Endodermal cell (in vitro differentiated cells): ENCODE results near the gene SLC25A21. TPM values are rescaled to one million over a fixed set of nuclear protein-coding genes. Genes with fewer than 3 reads are reported as not detected.

Experiments
- DNase-seq: peaks from one replicate; pipeline ENCODE4 v3.0.0-alpha.2; 2017
- H3K27ac ChIP-seq: 2 replicates; pipeline ENCODE4 v1.5.1; 2013; ENCODE audit warnings: mild to moderate bottlenecking, low read depth, low read length, moderate library complexity
- H3K27me3 ChIP-seq: 2 replicates; pipeline ENCODE4 v1.6.1; 2013; ENCODE audit warnings: mild to moderate bottlenecking, low read length, moderate library complexity; ENCODE audit not compliant: insufficient read depth, control insufficient read depth, poor library complexity, severe bottlenecking
- H3K36me3 ChIP-seq: 2 replicates; pipeline ENCODE4 v1.7.0; 2013; ENCODE audit warnings: mild to moderate bottlenecking, low read length, moderate library complexity; ENCODE audit not compliant: control insufficient read depth, insufficient read depth
- H3K4me1 ChIP-seq: one replicate; pipeline ENCODE4 v1.7.0; 2013; ENCODE audit warnings: low read length; ENCODE audit not compliant: control insufficient read depth, insufficient read depth
- H3K4me3 ChIP-seq: 2 replicates; pipeline ENCODE4 v1.5.1; 2013; ENCODE audit warnings: mild to moderate bottlenecking, low read length, moderate library complexity
- H3K9ac ChIP-seq: 2 replicates; pipeline ENCODE4 v1.6.1; 2013; ENCODE audit warnings: mild to moderate bottlenecking, low read length, moderate library complexity; ENCODE audit not compliant: poor library complexity, severe bottlenecking; ENCODE audit errors: extremely low read depth
- H3K9me3 ChIP-seq: 2 replicates; pipeline ENCODE4 v1.6.1; 2013; ENCODE audit warnings: mild to moderate bottlenecking, low read length, moderate library complexity; ENCODE audit not compliant: control insufficient read depth
- H3K27ac Mint-ChIP-seq: 2 replicates; pipeline ENCODE4 v1.8.0; 2020; ENCODE audit warnings: mixed read lengths
- H3K27me3 Mint-ChIP-seq: 2 replicates; pipeline ENCODE4 v1.8.0; 2021; ENCODE audit warnings: mild to moderate bottlenecking, mixed read lengths; ENCODE audit not compliant: insufficient read depth
- H3K36me3 Mint-ChIP-seq: 2 replicates; pipeline ENCODE4 v1.8.0; 2020; ENCODE audit warnings: low read depth, mixed read lengths
- H3K4me1 Mint-ChIP-seq: 2 replicates; pipeline ENCODE4 v1.8.0; 2020; ENCODE audit warnings: mixed read lengths
- H3K4me3 Mint-ChIP-seq: 2 replicates; pipeline ENCODE4 v1.8.0; 2020; ENCODE audit warnings: mild to moderate bottlenecking, moderate library complexity, mixed read lengths
- H3K9me3 Mint-ChIP-seq: 2 replicates; pipeline ENCODE4 v1.8.0; 2020; ENCODE audit warnings: mild to moderate bottlenecking, mixed read lengths
- WGBS, 2 experiments: methylation state at CpG; one replicate each; pipeline versions ENCODE4 v1.1.5 to v1.1.7; 2013; ENCODE audit warnings: missing lambda C conversion rate in 2 of 2, mixed read lengths in 1 of 2; ENCODE audit not compliant: insufficient coverage in 1 of 2, insufficient read length in 1 of 2; 5-methylcytosine and 5-hydroxymethylcytosine counted together
- total RNA-seq, 2 donors: library from RNA; stranded (reverse); fragmentation: NEBNext Ultra II Directional in 1 of 2; extraction: Animal tissue kit (Norgen Biotek cat#: 25700) in 1 of 2; gene quantifications; 2 replicates in 1 of 2; 3 replicates in 1 of 2; pipeline ENCODE4 v1.2.1, GENCODE V29; 2021
- TF ChIP-seq, protein P1 (sequence below): fragments of 200-600 bp; sonication (generic); conservative IDR thresholded peaks from 2 replicates; pipeline ENCODE4 v1.5.0; 2021; ENCODE audit warnings: antibody characterized with exemption, mild to moderate bottlenecking

SLC25A21 gene
- total RNA-seq, 2 donors from 2014 or later: 1.9 TPM

DNA sequence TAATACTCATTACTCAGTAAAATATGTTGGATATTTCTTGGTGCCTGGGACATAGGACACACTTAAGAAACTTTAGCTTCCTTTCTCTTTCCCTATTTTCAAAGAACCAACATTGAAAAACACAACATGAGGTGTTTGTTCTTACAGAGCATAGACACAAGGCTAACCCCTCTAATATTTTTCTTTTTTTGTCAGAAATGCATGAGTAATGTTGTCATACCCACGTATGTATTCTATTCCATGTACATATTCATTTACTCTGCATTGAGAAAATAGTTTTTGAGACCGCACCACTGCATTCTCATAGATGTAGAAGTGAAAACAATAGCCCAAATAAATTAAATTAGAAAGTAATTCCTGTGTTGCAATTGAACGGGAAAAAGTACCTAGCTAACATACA lies 497.7 kb downstream of the SLC25A21 start:
- 95% methylated on average over 2 of the region's 3 CpGs; no CpG with 5 or more reads in 1 of the 2 experiments for WGBS, 2 experiments
- Histone ChIP-seq H3K4me3 (no peak overlapping the region), H3K4me1 (no peaks in the 10 kb centered on the region), H3K27ac (no peak overlapping the region), H3K9me3 (no peaks in the 10 kb centered on the region), H3K36me3 (no peaks in the 10 kb centered on the region), H3K27me3 (peaks cover 24% of the 10 kb centered on the region), H3K9ac (no peak overlapping the region)
- no peak overlapping the region for H3K27ac Mint-ChIP-seq
- TF ChIP-seq, protein P1, sequence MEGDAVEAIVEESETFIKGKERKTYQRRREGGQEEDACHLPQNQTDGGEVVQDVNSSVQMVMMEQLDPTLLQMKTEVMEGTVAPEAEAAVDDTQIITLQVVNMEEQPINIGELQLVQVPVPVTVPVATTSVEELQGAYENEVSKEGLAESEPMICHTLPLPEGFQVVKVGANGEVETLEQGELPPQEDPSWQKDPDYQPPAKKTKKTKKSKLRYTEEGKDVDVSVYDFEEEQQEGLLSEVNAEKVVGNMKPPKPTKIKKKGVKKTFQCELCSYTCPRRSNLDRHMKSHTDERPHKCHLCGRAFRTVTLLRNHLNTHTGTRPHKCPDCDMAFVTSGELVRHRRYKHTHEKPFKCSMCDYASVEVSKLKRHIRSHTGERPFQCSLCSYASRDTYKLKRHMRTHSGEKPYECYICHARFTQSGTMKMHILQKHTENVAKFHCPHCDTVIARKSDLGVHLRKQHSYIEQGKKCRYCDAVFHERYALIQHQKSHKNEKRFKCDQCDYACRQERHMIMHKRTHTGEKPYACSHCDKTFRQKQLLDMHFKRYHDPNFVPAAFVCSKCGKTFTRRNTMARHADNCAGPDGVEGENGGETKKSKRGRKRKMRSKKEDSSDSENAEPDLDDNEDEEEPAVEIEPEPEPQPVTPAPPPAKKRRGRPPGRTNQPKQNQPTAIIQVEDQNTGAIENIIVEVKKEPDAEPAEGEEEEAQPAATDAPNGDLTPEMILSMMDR: no peak
- H3K4me3 Mint-ChIP-seq: no peak overlapping the region
- peaks cover 48% of the 10 kb centered on the region for H3K27me3 Mint-ChIP-seq
- no peak for DNase-seq
- H3K9me3 Mint-ChIP-seq: no peaks in the 10 kb centered on the region
- no peaks in the 10 kb centered on the region for H3K36me3 Mint-ChIP-seq
- peaks cover 13% of the 10 kb centered on the region for H3K4me1 Mint-ChIP-seq

- Histone ChIP-seq H3K4me3 (no peak overlapping the region), H3K27me3 (peaks cover 49% of the 10 kb centered on the region), H3K9me3 (no peaks in the 10 kb centered on the region), H3K4me1 (no peaks in the 10 kb centered on the region), H3K36me3 (no peaks in the 10 kb centered on the region), H3K27ac (no peak overlapping the region), H3K9ac (no peak overlapping the region)
- no peak overlapping the region for H3K4me3 Mint-ChIP-seq
- no peak overlapping the region for H3K27ac Mint-ChIP-seq
- peaks cover 61% of the 10 kb centered on the region for H3K27me3 Mint-ChIP-seq
- H3K36me3 Mint-ChIP-seq: no peaks in the 10 kb centered on the region
- 79 to 85% methylated on average over 2 to 3 of the region's 4 CpGs for WGBS, 2 experiments
- H3K4me1 Mint-ChIP-seq: peaks cover 9% of the 10 kb centered on the region
- TF ChIP-seq, protein P1: no peak
- DNase-seq: no peak
- no peaks in the 10 kb centered on the region for H3K9me3 Mint-ChIP-seq
Observed at GRCh38 chr14:36672095-36672494, 500.3 kb downstream of the SLC25A21 start.

DNA sequence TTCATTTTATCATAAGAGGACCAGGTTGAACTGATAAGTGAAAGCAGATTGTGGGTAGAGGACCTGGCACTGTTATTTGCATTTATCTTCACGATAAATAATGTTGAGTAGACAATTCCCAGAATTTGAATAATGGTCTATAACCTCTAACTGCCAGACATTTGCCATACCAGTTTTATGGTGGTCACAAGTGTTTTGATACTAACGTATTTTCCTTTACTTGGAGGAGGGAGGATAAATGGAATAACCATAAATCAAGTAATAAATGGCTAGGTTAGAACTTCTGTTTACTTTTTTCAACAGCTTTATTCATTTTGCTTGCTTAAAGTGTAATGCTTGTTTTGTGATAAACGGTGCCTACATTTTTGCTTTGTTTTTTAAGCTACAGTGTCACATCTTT lies 501.3 kb downstream of the SLC25A21 start:
- DNase-seq: no peak
- H3K4me3 ChIP-seq: no peak overlapping the region

More for the DNA sequence above, 501.3 kb downstream of the SLC25A21 start:
- H3K9ac ChIP-seq: no peak overlapping the region
- Mint-ChIP-seq H3K4me1 (peaks cover 3% of the 10 kb centered on the region), H3K9me3 (no peaks in the 10 kb centered on the region), H3K27me3 (peaks cover 63% of the 10 kb centered on the region), H3K36me3 (no peaks in the 10 kb centered on the region), H3K4me3 (no peak overlapping the region), H3K27ac (no peak overlapping the region)
- no peaks in the 10 kb centered on the region for H3K36me3 ChIP-seq
- TF ChIP-seq, protein P1: no peak
- H3K27ac ChIP-seq: no peak overlapping the region
- no peaks in the 10 kb centered on the region for H3K9me3 ChIP-seq
- peaks cover 59% of the 10 kb centered on the region for H3K27me3 ChIP-seq
- WGBS, 2 experiments: 60 to 91% methylated on average over 2 of the region's 3 CpGs
- no peaks in the 10 kb centered on the region for H3K4me1 ChIP-seq
